Activated CD8-positive, alpha-beta memory T cell treated with anti-CD3 and anti-CD28 coated beads for 1 hour (primary cell): ENCODE measurements around the gene LRRC8D.

ENCODE experiments used
- DNase-seq, 2 donors: peaks; one replicate each; pipeline ENCODE4 v3.0.0-alpha.2; 2020; ENCODE audit warnings: low read depth in 1 of 2; ENCODE audit errors: extremely low read depth in 1 of 2

Gene LRRC8D

DNA sequence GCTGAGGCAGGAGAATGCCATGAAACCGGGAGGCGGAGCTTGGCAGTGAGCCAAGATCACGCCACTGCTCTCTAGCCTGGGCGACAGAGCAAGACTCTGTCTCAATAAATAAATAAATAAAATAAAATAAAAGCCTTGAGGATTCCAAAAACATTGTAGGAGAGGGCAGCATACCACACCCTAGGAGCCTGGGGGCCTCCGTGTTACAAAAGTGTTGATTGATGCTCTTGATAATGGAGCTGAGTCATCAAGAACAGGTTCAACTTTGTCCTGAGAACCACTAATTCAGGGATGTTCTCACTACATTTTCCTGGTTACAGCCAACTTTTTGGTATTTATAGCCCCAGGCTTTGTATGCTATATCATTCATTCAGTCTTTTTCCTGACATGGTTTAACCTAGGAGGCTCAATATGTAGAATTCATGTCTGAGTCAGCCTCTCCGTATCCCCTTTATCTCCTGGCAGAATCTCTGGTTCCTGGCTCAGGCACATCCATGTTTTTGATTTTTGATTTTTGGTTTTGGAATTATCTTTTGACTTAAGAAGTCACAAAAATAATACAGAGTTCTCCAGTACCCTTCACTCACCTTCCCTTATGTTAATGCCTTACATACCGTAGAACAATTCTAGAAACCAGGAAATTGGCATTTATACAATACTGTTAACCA lies 69.4 kb downstream of the LRRC8D start:
- no peak for DNase-seq

DNA sequence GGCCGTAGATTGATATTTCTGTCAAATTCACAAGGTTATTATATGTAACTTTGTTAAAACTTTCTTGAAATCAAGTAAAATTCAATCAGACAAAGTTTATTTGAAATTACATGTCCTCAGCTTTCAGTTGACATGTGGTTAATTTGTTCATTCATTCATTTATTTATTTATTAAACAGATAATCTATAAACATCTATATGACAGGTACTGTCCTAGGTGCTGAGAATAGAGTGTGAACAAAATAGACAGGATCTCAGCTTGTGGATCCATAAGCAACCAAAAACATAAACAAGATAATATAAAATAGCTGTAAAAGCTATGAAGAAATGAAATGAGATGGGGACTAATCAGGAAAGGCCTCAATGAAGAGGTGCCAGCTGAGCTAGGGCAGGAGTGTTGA lies 72.0 kb downstream of the LRRC8D start:
- no peak for DNase-seq

DNA sequence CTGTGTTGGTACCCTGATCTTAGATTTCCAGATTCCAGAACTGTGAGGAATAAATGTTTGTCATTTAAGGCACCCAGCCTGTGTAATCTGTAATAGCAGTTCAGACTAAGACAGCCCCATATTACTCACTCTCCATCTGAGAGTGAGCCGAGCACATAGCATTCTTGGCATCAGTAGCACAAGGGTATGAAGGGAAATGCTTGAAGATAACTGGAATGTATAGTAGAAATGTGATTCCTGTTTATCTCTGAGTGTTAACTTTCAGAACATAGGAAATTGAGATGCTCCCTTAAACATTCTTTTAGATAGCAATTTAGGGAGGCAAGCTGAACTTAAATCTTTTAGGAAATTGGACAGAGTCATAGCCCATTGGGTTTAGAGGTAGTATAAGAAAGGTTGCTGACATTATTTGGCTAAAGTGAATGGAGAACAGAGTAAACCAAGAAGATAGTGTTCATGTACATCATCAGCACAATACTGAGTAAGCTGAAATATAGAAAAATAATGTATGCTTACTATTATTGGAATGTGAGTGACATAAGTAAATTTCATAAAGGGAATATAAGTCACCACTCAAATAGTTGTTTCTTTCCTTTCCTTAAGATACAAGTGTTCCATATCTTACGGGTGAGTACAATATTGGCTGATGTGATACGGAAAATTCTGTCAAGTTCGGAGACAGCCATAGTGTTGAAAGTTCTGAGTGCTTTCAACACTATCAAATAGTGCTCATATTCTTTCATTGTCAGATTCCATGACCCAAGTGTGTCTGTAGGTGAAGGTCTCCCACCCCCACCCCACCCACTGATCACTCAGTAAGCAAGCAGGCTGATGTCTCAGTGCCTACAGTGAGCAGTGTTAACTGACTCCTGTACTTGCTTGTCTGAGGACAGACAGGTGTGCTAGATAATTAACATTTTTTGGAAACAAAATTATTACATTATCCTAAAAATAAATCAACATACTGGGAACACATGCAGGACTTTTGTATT lies 73.7 kb downstream of the LRRC8D start:
- DNase-seq: no peak

DNA sequence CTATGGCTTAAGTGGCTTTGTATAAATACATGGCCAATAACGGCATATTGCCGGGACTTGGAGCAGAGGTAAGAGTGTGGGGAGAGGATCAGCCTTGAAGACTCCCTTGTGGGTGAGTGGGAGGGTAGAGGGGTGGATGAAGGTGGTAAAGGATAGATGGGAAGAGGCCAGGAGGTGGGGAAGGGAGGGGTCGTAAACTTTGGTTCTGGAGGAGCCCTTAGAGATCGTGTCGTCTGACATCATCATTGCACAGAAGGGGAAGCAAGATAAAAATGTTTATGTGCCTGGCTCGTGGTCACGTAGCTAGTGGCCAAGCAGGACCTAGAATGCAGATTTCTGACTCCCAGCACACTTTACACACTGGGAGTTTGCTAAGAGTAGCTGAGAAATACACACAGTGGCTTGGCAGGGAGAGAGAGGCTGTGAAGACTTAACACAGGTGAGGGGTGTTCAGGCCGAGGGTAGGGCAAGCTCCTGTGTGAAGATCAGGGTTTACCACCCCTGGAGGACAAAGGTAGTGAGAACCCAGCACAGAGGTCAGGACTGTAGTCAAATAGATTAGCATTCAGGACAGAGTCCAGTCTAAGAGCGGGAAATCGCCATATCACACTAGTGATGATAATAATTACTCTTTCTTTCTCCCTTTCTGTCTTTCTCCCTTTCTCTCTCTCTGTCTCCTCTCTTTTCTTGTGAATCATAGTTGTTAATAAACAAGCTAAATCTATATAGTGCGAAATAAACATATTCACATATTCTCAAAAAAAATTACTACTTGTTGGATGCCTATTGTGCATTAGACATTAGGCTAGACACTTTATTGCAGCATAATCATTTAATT lies 75.5 kb downstream of the LRRC8D start:
- no peak for DNase-seq

DNA sequence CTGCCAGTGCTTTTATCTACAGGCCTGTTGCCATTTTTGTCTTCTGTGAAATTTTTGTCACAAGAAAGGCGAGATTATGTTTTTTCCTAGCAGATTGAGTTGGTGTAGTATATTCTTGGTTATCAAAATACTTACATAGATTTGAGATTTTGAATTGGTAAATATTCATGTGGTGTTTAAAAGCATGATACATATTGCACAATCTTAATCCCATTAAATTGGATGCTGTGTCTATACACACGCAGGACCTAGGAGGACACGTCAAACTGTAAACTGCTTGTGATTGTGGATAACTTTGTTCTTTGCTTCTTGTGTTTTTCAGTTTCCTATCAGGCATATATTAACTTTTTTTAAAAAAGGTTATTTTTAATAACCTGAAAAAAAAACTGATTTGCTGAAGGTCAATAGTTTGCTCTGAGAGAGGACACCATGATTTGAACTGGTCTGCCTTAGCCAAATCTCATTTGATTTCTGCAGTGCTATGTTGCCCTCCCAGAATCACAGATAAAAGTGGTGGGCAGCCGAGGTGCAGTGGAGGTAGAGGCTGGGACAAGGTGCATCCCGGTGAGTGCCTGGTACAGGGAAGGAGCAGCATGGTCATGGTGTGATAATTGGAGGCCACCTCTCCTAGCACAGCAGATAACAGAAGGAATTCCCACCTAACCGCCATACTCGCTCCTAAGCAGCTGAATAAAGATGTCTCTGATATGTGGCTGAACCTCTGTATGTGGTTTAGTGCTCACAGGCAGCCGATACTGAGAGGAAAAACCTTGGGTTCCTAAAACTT lies 76.7 kb downstream of the LRRC8D start:
- no peak for DNase-seq

DNA sequence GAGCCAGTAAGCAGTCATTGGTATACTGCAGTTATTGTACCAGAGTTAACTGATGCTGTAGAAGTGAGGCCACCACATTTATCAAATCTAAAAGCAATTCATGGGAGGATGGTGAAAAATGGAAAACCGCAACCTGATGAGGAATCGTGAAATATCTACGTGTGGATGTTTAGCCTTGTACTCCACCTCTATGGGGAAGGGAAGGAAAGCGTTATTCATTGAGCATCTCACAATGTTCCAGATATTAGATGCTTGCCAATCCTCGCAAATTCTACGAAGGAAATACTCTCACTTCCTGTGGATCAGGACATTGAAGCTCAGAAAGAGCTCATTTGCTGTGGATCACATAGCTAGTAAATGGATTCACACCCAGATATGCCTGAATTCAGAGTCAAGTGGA lies 77.3 kb downstream of the LRRC8D start:
- DNase-seq: no peak

DNA sequence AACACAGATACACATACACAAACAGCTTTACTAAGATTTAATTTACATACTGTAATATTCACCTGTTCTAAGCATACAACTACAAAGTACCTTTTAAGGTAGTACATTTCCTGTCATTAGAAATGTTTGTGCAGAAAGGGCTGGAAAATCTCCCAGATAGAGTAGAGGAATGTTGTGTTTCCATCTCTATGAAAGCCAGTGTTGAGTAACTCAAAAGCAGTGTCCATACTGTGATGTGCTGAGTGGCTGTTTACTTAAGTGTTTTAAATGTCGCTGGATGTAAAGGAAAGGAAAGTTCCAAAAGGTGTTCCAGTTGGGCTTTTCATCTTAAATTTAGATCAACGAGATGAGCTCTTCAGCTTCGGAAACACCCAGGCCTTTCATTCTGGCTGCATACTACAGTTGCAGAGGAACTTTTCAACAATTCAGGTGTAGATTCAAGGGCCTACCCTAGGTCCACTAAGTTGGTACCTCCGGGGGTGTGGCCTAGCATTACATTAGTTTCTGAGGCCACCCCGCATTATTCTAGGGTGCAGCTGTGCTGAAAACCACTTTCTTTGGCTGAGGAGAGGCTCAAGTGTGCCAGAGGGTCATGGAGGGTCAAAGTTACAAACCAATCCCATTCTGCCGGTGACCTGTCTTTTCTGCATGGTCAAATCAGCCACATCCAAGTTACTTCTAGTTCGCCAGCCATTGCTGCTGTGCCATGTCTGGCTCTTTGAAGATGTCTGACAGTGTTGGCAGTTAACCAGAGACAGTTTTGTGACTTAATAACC lies 78.1 kb downstream of the LRRC8D start:
- DNase-seq: no peak

DNA sequence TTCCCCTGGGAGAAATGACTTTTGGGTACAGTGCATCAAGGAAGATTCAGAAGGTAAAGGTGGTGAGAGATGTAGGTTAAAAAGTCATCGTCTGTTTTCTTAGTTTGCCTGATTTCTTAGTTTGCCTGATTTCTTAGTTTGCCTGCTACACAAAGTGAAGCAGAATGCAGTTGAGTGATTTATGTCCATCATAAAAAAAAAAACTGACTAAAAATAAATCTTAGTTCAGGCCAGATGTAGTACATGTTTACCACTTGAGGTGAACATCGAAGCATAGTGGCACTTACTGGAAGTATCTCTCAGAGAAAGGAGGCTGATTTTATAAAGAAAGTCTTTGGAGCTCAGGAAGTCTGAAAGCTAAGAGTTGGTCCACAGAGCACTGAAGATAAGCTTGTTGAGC lies 79.5 kb downstream of the LRRC8D start:
- DNase-seq: no peak

DNA sequence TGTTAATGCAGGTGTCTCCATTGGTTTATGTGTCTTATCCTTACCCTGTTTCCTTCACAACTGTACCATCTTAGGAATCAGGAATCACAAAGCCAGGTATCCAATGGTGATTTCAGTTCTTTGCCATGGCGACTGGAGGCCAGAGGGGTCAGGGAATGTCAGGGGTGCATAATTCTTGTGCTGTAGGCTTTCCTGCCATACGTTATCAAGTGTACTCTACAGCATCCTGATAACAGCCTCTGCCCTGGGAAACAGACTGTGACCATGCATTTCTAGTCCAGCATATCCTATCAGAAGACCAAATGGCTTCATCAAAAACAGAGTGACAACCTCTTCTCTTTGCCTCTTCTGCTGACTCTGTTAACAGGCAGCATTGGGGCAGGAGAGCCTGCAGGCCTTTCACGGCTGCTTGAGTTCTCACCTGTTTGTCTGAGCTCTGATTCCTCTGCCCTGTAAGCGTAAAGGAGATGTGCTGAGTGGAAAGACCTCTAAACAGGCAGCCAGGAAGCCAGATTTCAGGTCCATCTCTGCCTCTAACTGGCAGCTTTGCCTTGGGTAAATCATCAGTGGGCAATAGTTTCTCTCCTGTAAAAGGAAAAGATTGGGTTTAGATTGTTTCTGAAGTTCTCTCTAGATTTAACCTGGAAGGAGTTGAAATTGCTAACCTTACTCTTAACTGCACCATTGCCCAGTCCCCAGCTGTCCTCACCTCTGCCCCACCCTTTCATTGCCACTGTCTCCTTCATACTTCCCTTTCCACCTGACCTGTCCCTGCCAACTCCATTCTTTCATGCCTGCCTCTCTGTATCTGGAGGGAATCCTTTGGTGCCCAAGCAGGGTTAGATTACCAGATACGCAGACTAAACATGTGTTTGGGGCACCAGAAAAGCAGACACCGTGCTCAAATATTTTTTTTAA lies 80.2 kb downstream of the LRRC8D start:
- no peak for DNase-seq

DNA sequence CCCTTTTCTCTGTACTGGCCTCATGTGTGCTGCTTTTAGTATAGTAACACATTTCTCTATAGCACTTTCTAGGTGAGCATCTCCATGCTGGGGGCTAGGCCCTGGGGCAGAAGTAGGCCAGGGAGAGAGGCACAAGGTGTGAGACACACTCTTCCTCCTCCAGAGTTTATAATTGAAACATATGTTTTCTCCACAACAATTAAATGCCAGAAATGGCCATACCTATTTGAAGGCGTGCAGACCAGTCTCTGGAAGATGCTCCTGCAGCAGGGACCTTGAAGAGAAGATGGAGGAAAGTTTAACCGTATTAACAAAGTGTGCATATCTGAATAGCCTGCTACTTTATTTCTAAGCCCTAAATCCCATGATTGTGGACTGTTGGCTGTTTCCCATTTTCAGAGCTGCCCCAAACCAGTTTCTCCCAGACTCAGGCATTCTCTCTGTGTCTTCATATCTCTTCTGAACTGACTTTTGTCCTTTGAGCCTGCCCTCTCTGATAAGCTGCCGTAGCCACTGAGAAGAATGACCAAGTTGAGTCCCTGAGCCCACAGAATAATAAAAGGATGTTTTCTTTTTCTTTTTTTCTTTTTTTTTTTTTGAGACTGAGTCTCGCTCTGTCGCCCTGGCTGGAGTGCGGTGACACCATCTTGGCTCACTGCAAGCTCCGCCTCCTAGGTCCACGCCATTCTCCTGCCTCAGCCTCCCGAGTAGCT lies 81.3 kb downstream of the LRRC8D start:
- no peak for DNase-seq

DNA sequence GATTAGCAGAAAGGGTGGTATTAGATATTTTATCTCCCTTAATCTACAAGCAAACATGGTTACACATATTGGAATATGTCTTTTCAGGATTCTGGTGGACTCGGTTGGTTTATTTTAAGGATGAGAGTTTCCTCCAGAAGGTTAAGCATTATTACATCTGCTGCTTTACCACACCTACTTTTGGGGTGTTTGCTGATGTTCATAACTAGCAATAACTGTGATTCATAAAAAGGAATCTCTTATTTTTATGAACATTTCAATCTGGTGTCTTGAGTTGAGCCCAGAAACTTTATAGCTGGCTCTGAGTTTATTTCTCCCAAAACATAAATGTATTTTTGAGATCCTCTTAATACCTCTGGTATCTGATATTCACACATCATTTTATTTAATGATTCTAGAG lies 82.7 kb downstream of the LRRC8D start:
- DNase-seq: no peak

DNA sequence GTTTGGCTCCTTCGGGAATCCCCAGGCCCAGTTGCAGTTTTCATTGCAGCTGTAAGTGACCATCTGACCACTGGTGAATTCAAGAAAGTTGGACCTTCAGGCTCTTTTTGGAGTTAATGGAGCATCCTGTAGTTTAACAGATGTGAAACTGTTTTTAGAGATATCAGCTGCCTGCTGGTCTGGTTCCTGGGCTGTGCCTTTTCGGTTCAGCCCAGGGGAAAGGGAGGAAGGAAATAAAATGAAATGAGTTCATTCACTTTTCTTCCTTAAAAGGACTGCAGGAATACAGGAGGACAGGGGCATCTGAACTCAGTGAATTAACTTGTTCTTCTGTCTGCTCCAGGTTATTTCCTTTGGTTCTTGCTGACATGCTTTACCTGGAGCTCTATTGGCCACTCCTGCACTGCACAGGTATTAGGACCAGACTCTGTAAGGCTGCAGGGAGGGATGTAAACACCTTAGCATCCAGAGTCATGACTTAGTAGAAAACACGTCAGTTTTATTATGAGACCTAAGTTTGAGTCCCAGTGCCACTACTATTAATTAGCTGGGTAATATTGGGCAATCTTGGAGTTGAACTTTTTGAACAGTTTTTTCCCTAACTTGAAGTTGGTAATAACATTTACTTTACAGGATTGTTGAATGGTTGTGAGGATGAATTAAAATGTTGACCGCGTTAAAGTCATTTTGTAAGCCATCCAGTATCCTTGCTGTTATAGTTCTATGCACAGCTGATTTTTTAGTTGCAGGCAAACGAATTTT lies 83.6 kb downstream of the LRRC8D start:
- DNase-seq: no peak

DNA sequence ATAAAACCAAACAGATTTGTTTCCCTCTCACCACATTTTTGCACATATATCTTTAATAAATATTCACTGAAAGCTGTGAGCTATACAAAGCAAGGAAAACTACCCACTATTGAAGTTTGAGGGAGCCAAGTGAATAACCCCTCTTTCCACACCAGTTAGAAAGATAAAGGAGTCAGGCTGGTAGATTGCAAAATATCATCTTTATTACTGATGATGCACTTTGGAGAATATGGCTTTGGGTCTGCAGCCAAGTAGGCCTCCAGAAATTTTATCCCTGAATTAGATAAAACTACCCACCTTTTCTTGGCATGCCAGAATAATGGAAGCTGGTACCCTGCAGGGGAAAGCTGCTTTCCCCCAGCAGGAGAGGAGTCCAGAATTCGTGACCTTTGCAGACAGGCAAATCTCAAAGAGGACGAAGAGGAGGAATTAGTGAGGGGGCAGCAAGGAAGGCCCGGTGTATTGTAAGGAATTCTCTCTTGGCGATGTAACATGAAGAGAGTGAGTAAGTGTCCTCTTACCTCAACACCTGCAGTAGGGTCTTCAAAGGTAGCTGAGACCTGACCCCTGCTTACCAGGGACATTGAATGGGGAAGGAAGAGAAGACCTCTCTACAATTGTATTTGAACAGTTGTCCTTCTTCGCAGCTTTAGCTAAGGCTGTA lies 84.7 kb downstream of the LRRC8D start:
- no peak for DNase-seq

DNA sequence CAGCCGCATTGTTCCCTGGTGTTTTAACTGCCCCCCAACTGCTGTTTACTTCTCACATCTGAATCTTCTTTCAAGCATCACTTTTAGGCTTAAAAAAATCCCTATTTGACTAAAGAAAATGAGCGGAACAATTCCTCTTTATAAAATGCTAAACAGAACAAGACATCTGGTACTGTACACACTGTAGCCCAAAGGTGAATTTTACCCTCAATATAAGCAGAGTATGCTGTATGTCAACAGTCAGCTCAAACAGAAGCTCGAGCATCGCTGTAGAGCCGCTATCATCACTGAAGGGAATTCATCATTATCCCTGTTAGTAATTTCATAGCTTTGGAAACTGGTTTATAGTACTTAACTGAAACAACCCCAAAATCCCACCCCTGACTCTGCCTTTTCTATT lies 85.3 kb downstream of the LRRC8D start:
- no peak for DNase-seq

DNA sequence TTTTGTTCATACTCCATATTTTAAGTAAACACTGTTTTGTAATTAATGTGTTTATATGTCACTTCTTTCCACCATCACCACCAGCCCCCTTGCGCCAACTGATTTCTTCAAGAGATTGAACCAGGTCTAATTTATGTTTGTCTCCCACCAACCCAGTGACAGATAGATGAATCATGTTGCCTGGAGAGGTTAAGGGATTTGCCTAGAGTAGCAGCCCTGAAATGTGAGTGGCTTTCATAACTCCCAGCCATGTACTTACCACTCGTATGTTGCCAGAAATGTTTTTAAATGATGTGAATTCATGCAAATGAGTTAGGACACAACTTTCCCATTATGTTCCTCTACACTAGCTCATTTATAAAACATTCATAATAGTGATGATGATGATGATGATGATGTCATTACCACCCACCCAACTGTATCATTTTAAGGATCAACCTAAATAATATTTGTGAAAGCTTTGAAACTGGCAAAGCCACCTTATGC lies 86.9 kb downstream of the LRRC8D start:
- no peak for DNase-seq

DNA sequence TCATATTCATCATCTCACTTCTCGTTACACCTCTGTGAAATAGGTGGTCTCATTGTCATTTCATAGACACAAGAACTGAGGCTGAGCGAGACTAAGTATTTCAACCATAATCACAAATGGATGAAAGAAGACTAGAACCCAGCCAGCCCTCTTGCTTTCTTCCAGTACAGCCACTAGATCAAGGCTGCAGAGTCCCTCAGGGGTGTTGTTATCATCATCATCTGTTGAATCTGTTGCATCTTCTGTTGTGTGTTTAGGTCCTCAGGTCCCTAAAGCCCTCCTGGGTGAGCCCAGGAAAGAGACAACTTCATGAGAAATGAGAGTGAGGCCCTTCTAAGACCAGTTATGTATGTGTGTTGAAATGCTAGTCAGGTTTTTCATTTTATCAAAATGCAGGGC lies 87.4 kb downstream of the LRRC8D start:
- no peak for DNase-seq
